ENCODE measurements around the gene RARRES2. TPM values are rescaled to one million over a fixed set of nuclear protein-coding genes. Genes with fewer than 3 reads are reported as not detected.

RARRES2 gene
- total and polyA plus RNA-seq, 2 of the 13 experiments (the other 11 are each of a cell fraction or from before 2014, with no cell fraction given) = 134 to 172 TPM

- no peaks in the 10 kb centered on the region for H3K27me3 ChIP-seq (ENCODE audit: control insufficient read depth in 1 of 2, insufficient read depth in 2 of 2, low read length in 2 of 2)
- no peak overlapping the region for H2AFZ ChIP-seq (ENCODE audit: low read length)
- CTCF ChIA-PET (ENCODE audit: low intra/inter-chr PET ratio, low total read pairs) = no interaction called here
- POLR2A ChIA-PET = interaction anchor here (1.4 to 5.7 kb wide), 5 partner anchors 10 to 34 kb away, joined by 3 to 54 read pairs (median 7); no protein-coding TSS in a partner anchor
- ATAC-seq (no peak), FAIRE-seq (no peak), DNase-seq (ENCODE audit: low spot score) (no peak)
- H3K4me1 ChIP-seq (ENCODE audit: insufficient read depth, low read length) = peaks cover 70% of the 10 kb centered on the region
- H3K36me3 ChIP-seq (replicated peaks in 1 of 2; ENCODE audit: control insufficient read depth in 1 of 2, insufficient read depth in 2 of 2, low read length in 2 of 2) = peaks cover 5 to 27% of the 10 kb centered on the region in 2 experiments; a peak in 4 of 5 replicates
- no peak overlapping the region for H3K4me3 ChIP-seq (replicated peaks in 1 of 3; ENCODE audit: insufficient read depth in 1 of 3, low read depth in 2 of 3, low read length in 3 of 3)
- 95% methylated on average over 17 of the region's 21 CpGs for WGBS (ENCODE audit: low lambda C conversion rate)
- no peak overlapping the region for H3K4me2 ChIP-seq (ENCODE audit: low read depth, low read length)
- BruUV-seq (replicated peaks) = TSS peak; percentile 8
- no peak overlapping the region for H3K9ac ChIP-seq (ENCODE audit: insufficient read depth, low read depth, low read length)
- H4K20me1 ChIP-seq (ENCODE audit: insufficient read depth, low read length) = peaks cover 8% of the 10 kb centered on the region; the same call in 1 of the 2 replicates
- H3K27ac ChIP-seq (ENCODE audit: extremely low read length, insufficient read depth, low read length) = no peak overlapping the region
- in situ Hi-C loops (cut with HindIII; ENCODE audit: extremely low pct_ligation_motif_present, low pct_unique_long_range_greater_than_20kb) = no loop called here
- intact Hi-C loops (cut with micrococcal nuclease; ENCODE audit: unreplicated experiment) = no loop called here
- peaks cover 38% of the 10 kb centered on the region for H3K79me2 ChIP-seq (ENCODE audit: insufficient read depth, low read length)
- no peaks in the 10 kb centered on the region for H3K9me3 ChIP-seq (ENCODE audit: low read length)
- no peak for TF ChIP-seq ZNF44 (CRISPR knock-in tag; IDR thresholded peaks at IDR 0.05)
- no peak for TF ChIP-seq KDM4B (CRISPR knock-in tag; IDR thresholded peaks at IDR 0.05)
- no peak for TF ChIP-seq ZNF331 (CRISPR knock-in tag; IDR thresholded peaks at IDR 0.05)
- no peak for TF ChIP-seq ZNF441 (CRISPR knock-in tag; IDR thresholded peaks at IDR 0.05; ENCODE audit: borderline replicate concordance)
- TF ChIP-seq ADNP (CRISPR knock-in tag; IDR thresholded peaks at IDR 0.05) = no peak
- TF ChIP-seq AGO2 (optimal IDR thresholded peaks at IDR 0.05; ENCODE audit: low read depth, low read length) = peak; percentile 47
- no peak for TF ChIP-seq TAF1 (CRISPR knock-in tag; IDR thresholded peaks at IDR 0.05)
- no peak for TF ChIP-seq ZKSCAN1 (IDR thresholded peaks at IDR 0.05; ENCODE audit: low read length)
- no peak for TF ChIP-seq PAXIP1 (CRISPR knock-in tag; conservative IDR thresholded peaks at IDR 0.05)
- no peak for TF ChIP-seq CCAR2 (optimal IDR thresholded peaks at IDR 0.05; ENCODE audit: low read depth, low read length)
- TF ChIP-seq ZNF260 (CRISPR knock-in tag; IDR thresholded peaks at IDR 0.05; ENCODE audit: borderline replicate concordance, low read depth) = no peak
- TF ChIP-seq ZNF263 (CRISPR knock-in tag; IDR thresholded peaks at IDR 0.05) = no peak
- TF ChIP-seq RBM22 (optimal IDR thresholded peaks at IDR 0.05; ENCODE audit: low read length) = peak; percentile 72
- no peak for TF ChIP-seq ZNF574 (CRISPR knock-in tag; IDR thresholded peaks at IDR 0.05)
Measured at GRCh38 chr7:150373049-150373801, 31.8 kb upstream of the RARRES2 start.

Measured in HepG2 (cell line).